ENCODE measurements around the gene DDI2.

DDI2 gene

GRCh38 chr1:15620902-15621682 is 3.8 kb downstream of the DDI2 start:
- Mint-ChIP-seq H3K4me3 (no peak overlapping the region), H3K36me3 (ENCODE audit: low read depth) (peaks cover 3% of the 10 kb centered on the region), H3K9me3 (no peaks in the 10 kb centered on the region), H3K4me1 (ENCODE audit: low read depth) (peaks cover 44% of the 10 kb centered on the region), H3K27ac (no peak overlapping the region), H3K27me3 (ENCODE audit: low read depth) (no peaks in the 10 kb centered on the region)

DNA sequence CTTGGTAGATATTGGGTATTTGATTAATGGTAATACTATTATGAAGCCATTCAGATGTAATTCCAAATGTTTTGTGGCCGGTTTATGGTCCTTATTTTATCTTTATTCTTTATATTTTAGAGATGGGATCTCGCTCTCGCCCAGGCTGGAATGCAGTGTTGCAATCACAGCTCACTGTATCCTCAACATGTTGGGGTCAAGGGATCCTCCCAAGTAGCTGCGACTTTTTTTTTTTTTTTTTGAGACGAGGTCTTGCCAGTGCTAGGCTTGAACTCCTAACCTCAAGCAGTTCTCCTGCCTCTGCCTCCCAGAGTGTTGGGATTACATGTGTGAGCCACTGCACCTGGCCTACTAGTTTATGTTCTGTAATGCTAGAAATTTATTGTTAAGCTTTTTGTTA is 4.7 kb downstream of the DDI2 start:
- Mint-ChIP-seq H3K27ac (no peak overlapping the region), H3K4me1 (ENCODE audit: low read depth) (peaks cover 42% of the 10 kb centered on the region)

GRCh38 chr1:15622712-15623373 is 5.6 kb downstream of the DDI2 start:
- Mint-ChIP-seq H3K4me3 (no peak overlapping the region), H3K27ac (peak overlapping the region; percentile 56), H3K36me3 (ENCODE audit: low read depth) (peaks cover 15% of the 10 kb centered on the region), H3K27me3 (ENCODE audit: low read depth) (no peaks in the 10 kb centered on the region), H3K9me3 (no peaks in the 10 kb centered on the region), H3K4me1 (ENCODE audit: low read depth) (peaks cover 46% of the 10 kb centered on the region)

More for the DNA sequence above, 4.7 kb downstream of the DDI2 start:
- H3K27me3 Mint-ChIP-seq (ENCODE audit: low read depth) = no peaks in the 10 kb centered on the region
- H3K9me3 Mint-ChIP-seq = no peaks in the 10 kb centered on the region
- H3K36me3 Mint-ChIP-seq (ENCODE audit: low read depth) = peaks cover 11% of the 10 kb centered on the region
- no peak overlapping the region for H3K4me3 Mint-ChIP-seq

GRCh38 chr1:15623435-15623834 is 6.2 kb downstream of the DDI2 start:
- Mint-ChIP-seq H3K9me3 (no peaks in the 10 kb centered on the region), H3K36me3 (ENCODE audit: low read depth) (peaks cover 15% of the 10 kb centered on the region), H3K27me3 (ENCODE audit: low read depth) (no peaks in the 10 kb centered on the region), H3K4me1 (ENCODE audit: low read depth) (peaks cover 46% of the 10 kb centered on the region), H3K4me3 (no peak overlapping the region), H3K27ac (no peak overlapping the region)

GRCh38 chr1:15624133-15624714 is 7.0 kb downstream of the DDI2 start:
- no peaks in the 10 kb centered on the region for H3K9me3 Mint-ChIP-seq
- H3K27me3 Mint-ChIP-seq (ENCODE audit: low read depth) = no peaks in the 10 kb centered on the region
- peaks cover 40% of the 10 kb centered on the region for H3K4me1 Mint-ChIP-seq (ENCODE audit: low read depth)
- no peak overlapping the region for H3K4me3 Mint-ChIP-seq
- no peak overlapping the region for H3K27ac Mint-ChIP-seq
- peaks cover 18% of the 10 kb centered on the region for H3K36me3 Mint-ChIP-seq (ENCODE audit: low read depth)

DNA sequence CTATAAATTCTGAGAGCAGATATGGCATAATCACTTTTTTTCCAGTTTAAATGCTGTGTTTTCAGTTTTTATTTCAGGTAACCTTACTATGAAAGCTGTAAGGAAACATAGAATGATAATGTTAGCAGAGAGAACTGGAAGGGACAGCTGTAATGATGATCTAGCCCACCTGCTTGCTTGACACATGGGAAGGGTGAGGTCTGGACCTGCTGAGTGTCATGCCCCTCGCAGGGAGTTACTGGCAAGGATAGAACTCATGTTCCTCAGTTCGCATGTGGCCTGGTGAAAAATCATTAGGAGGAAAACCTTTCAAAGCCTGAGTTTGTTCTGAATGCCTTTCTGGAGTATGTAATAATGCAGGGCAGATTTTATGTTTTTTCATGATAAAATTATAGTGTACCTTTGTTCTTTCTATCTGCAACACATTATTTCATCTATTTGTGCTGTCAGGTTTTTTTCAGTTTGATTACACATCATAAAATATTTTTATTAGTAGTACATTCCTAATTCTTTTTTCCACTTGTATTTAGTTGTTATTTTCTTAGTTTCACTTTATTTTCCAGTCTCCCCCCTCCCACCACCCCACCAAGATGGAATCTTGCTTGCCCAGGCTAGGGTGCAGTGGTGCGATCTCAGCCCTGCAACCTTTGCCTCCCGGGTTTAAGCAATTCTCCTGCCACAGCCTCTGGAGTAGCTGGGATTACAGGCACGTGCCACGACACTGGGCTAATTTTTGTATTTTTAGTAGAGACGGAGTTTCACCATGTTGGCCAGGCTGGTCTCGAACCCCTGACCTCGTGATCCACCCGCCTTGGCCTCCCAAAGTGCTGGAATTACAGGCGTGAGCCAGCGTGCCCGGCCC is 8.0 kb downstream of the DDI2 start:
- H3K4me3 Mint-ChIP-seq = no peak overlapping the region
- H3K4me1 Mint-ChIP-seq (ENCODE audit: low read depth) = peaks cover 37% of the 10 kb centered on the region
- no peaks in the 10 kb centered on the region for H3K27me3 Mint-ChIP-seq (ENCODE audit: low read depth)
- peaks cover 18% of the 10 kb centered on the region for H3K36me3 Mint-ChIP-seq (ENCODE audit: low read depth)
- H3K27ac Mint-ChIP-seq = no peak overlapping the region
- H3K9me3 Mint-ChIP-seq = no peaks in the 10 kb centered on the region

GRCh38 chr1:15626269-15626950 is 9.2 kb downstream of the DDI2 start:
- H3K9me3 Mint-ChIP-seq = no peaks in the 10 kb centered on the region
- peaks cover 29% of the 10 kb centered on the region for H3K4me1 Mint-ChIP-seq (ENCODE audit: low read depth)
- H3K4me3 Mint-ChIP-seq = no peak overlapping the region
- peaks cover 22% of the 10 kb centered on the region for H3K36me3 Mint-ChIP-seq (ENCODE audit: low read depth)
- H3K27ac Mint-ChIP-seq = no peak overlapping the region
- no peaks in the 10 kb centered on the region for H3K27me3 Mint-ChIP-seq (ENCODE audit: low read depth)

DNA sequence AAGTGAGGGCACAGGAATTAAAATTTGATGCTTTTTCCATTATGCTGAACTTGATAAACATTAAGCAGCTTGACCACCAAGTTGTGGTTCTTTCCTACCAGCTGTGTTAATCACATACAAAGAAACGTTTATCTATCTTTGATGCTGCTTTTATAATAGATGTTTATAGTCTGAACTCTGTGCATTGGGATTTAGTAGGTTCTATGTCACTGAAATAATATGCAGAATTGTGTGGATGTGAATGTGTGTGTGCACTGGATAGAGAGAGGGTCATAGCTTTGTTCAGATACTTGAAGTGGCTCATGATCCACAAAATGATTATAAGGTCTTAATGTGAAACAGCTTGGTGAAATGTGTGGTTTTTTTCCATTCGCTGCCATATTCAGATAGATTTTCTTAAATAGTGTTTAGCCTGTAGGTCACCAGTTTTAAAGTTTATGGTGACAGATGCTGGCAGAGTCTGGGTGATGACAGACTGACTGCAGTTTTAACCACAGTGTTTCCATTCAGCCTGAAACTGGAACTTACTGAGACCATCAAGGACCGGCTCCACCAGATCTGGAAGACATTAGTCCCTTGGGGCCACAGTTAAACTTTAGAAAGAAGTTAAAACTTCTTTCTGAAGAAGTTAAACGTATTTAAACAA is 10.2 kb downstream of the DDI2 start:
- Mint-ChIP-seq H3K27me3 (ENCODE audit: low read depth) (no peaks in the 10 kb centered on the region), H3K4me1 (ENCODE audit: low read depth) (peaks cover 25% of the 10 kb centered on the region), H3K4me3 (no peak overlapping the region), H3K36me3 (ENCODE audit: low read depth) (peaks cover 25% of the 10 kb centered on the region), H3K27ac (no peak overlapping the region), H3K9me3 (no peaks in the 10 kb centered on the region)

DNA sequence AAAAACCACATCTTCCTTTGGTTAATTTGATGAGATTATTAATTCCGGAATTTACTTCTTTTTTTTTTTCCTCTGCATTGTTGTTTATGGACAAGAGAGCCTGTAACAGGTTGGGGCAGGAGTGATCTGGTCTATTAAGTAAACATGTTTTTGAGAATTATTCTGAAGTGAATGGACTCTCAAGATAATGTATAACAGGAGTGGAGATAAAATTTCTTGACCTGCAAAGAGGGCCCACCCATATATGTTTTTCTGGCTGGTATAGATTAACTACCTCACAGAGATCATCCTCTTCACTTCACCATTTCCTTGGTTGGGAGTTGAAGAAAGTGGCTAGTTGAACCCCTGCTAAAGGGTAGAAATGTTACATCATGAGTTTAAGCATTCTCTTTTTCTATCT is 10.7 kb downstream of the DDI2 start:
- H3K27ac Mint-ChIP-seq = no peak overlapping the region
- H3K27me3 Mint-ChIP-seq (ENCODE audit: low read depth) = no peaks in the 10 kb centered on the region
- H3K9me3 Mint-ChIP-seq = no peaks in the 10 kb centered on the region
- peaks cover 24% of the 10 kb centered on the region for H3K36me3 Mint-ChIP-seq (ENCODE audit: low read depth)
- peaks cover 20% of the 10 kb centered on the region for H3K4me1 Mint-ChIP-seq (ENCODE audit: low read depth)
- no peak overlapping the region for H3K4me3 Mint-ChIP-seq

DNA sequence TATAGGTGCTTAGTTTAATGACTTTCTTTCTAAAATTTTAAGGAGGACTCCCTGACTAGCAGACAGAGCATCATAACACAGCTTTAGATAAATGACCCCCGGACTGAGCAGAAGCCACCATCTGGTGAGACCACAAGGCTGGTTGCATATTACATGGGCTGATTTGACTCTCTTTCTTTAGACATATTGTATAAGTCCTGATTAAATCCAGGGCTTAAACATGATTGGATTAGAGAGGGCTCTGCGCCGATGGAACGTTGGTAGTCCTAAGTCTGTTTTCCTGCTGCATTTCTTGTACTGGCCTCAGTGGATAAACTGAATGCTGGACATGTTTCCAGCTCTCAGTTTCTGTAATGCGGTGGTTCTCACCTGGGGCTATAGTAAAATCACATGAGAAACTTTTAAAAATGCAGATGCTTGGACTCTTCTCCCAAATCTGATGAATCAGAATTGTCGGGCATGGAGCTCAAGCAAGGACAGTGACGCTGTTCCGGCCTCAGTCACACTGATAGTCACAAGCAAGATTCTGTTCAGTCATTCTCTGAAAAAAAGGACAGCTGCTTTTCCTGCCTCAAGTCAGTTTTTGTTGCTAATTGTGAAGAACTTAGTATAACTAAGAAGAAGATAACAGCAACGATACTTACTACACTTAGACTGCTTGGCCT is 16.6 kb downstream of the DDI2 start:
- no peak overlapping the region for H3K27ac Mint-ChIP-seq
- no peaks in the 10 kb centered on the region for H3K9me3 Mint-ChIP-seq

DNA sequence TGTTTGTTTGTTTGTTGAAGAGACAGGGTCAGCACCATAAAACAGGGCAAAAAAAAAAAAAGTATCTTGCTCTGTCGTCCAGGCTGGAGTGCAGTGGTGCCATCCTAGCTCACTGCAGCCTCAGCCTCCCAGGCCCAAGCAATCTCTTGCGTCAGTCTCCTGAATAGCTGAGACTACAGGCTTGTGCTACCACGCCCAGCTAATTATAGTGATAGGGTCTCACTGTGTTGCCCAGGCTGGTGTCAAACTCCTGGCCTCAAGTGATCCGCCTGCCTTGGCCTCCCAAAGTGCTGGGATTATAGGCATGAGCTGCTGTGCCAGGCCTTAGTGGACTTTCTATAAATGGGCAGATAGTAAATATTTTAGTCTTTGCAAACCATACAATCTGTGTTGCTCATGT is 19.2 kb downstream of the DDI2 start:
- Mint-ChIP-seq H3K4me3 (no peak overlapping the region), H3K4me1 (ENCODE audit: low read depth) (peaks cover 4% of the 10 kb centered on the region), H3K9me3 (no peaks in the 10 kb centered on the region), H3K27me3 (ENCODE audit: low read depth) (no peaks in the 10 kb centered on the region), H3K36me3 (ENCODE audit: low read depth) (peaks cover 47% of the 10 kb centered on the region), H3K27ac (no peak overlapping the region)

More for the DNA sequence above, 16.6 kb downstream of the DDI2 start:
- no peaks in the 10 kb centered on the region for H3K27me3 Mint-ChIP-seq (ENCODE audit: low read depth)
- no peaks in the 10 kb centered on the region for H3K4me1 Mint-ChIP-seq (ENCODE audit: low read depth)
- peaks cover 43% of the 10 kb centered on the region for H3K36me3 Mint-ChIP-seq (ENCODE audit: low read depth)
- no peak overlapping the region for H3K4me3 Mint-ChIP-seq

DNA sequence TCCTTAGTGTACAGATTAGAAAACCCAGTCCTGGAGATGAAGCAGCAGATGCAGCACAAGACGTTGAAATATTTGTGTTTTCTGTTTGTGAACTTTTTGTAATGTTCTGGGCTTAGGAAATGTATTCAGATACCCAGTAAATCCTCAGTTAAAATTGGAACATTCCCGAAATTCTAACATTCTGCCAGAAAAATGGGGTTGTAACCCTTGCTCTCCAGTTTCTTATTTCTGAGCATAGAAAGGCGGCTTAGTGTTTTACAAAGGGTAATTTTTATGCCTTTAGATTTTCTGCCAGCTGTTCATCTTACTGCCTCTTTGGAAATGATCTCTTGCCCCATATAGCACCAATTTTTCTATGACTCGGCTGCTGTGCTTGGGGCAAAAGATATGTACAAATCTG is 20.6 kb downstream of the DDI2 start:
- peaks cover 49% of the 10 kb centered on the region for H3K36me3 Mint-ChIP-seq (ENCODE audit: low read depth)

DNA sequence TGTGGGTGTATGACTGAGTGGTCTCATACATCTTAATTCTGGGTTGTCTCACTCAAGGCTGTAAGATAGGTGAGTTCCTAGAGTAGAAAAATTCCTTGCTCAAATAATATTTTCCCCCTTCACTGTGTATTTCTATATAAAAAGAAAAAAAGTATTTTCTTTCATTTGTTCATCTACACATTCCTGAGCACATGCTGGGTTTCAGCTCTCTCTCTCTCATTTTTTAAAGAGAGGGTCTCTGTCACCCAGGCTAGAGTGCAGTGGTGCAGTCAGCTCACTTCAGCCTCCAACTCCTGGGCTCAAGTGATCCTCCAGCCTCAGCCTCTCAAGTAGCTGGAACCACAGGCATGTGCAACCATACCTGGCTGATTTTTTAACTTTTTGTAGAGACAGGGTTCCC is 22.0 kb downstream of the DDI2 start:
- Mint-ChIP-seq H3K4me1 (ENCODE audit: low read depth) (peaks cover 4% of the 10 kb centered on the region), H3K36me3 (ENCODE audit: low read depth) (peaks cover 39% of the 10 kb centered on the region), H3K27me3 (ENCODE audit: low read depth) (no peaks in the 10 kb centered on the region), H3K9me3 (no peaks in the 10 kb centered on the region), H3K4me3 (no peak overlapping the region), H3K27ac (no peak overlapping the region)

More for the DNA sequence above, 20.6 kb downstream of the DDI2 start:
- Mint-ChIP-seq H3K27me3 (ENCODE audit: low read depth) (no peaks in the 10 kb centered on the region), H3K4me1 (ENCODE audit: low read depth) (peaks cover 4% of the 10 kb centered on the region), H3K9me3 (no peaks in the 10 kb centered on the region), H3K27ac (no peak overlapping the region), H3K4me3 (no peak overlapping the region)

All from T-helper 1 cell treated with Interleukin-12 subunit alpha and Interleukin-12 subunit beta and Interleukin-4 antibody, amounts not matched to agents 30 μg/mL and 1 μg/mL, for 36 hours (primary cell).